GM19372 (cell line): ENCODE data around the gene LY86.

Experiments used
- ATAC-seq: cut with Tn5 transposase; IDR thresholded peaks from one replicate; pipeline ENCODE4 v1.9.1; 2021; ENCODE audit warnings: mild to moderate bottlenecking, low read depth, moderate library complexity; ENCODE audit not compliant: unreplicated experiment

Gene LY86

GRCh38 chr6:6696867-6697531 lies 108.5 kb downstream of the LY86 start:
- no peak for ATAC-seq

- no peak for ATAC-seq
Observed at GRCh38 chr6:6697620-6698019, 109.1 kb downstream of the LY86 start.

- ATAC-seq, result no peak
Observed at GRCh38 chr6:6699741-6700367, 111.3 kb downstream of the LY86 start.

GRCh38 chr6:6700407-6701270 lies 112.1 kb downstream of the LY86 start:
- ATAC-seq, result no peak

GRCh38 chr6:6701864-6702263 lies 113.3 kb downstream of the LY86 start:
- ATAC-seq, result no peak

GRCh38 chr6:6703699-6704098 lies 115.2 kb downstream of the LY86 start:
- no peak for ATAC-seq
